Measurements from ENCODE around the gene MEGF6.

Gene MEGF6

DNA sequence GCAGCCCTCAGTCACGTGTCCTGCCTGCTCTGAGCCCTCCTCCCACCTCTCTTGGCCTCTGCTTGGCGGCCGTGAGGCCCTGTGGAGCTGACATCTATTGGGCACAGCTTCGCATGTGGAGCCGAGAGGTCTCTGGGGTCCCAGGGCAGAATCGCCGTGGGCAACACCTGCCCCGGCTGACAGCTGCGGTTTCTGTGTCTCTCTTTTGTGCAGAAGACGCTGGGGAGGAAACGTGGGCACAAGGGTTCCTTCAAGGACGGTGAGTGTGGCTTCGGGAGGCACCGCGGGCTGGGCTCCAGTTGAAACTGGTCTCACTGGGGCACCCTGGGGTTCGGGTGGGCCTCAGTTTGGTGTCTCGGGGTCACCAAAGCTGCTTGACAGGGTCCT is 145.4 kb downstream of the MEGF6 start:
- no peak for DNase-seq

DNA sequence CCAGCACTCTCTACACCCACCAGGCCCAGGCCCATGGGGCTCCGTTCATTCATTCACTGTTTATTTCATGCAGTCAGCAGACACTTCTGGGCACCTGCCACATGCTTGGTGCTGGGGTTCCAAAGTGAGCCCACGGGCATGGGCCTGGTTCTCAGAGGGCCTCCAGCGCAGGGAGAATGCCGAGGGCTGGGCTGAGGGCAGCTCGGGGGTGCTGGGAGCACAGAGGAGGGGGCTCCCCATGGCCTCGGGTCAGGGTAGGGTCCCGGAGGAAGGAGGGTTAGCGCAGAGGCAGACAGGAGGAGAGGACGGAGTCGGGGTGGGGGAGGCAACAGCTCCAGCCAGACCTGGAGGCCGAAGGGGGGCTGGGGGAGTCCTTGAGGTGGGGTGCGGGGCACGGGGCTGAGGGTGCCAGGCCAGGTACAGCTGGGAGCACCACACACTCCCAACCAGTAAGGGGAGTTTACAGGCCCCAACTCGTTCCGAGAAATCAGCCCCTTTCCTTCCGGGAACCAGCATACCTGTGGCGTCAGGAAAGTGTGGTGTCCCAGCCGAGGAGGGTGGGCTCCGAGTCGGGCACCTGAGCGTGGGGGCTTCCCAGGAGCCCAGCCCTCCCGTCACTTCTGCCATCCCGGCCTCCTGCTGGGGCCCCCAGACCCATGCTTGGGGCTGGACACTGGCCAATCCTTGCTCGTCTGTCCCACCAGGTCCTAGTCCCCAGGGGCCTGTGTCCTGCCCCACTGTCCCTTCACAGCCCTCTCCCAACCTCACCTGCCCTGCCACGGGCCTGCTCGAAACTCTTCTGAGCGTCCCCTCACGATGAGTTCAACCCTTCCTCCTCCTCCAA is 146.0 kb downstream of the MEGF6 start:
- DNase-seq = no peak

DNA sequence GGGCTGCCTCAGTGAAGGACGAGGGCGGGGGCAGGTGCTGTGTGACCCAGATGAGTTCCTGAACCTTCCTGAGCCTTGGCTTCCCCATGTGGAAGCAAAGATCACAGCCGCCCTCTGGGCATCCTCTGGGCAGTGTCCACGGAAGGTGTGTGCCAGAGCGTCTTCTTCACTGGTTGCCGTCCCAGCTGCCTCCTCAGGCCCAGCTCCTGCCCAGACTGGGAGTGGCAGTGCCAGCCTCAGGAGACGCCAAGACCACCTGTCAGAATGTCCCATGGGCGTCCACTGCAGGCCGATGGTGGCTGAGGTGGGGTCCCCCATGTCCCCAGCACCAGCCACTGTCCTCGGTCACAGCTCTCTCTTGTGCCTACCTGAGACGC is 146.7 kb downstream of the MEGF6 start:
- no peak for DNase-seq

DNA sequence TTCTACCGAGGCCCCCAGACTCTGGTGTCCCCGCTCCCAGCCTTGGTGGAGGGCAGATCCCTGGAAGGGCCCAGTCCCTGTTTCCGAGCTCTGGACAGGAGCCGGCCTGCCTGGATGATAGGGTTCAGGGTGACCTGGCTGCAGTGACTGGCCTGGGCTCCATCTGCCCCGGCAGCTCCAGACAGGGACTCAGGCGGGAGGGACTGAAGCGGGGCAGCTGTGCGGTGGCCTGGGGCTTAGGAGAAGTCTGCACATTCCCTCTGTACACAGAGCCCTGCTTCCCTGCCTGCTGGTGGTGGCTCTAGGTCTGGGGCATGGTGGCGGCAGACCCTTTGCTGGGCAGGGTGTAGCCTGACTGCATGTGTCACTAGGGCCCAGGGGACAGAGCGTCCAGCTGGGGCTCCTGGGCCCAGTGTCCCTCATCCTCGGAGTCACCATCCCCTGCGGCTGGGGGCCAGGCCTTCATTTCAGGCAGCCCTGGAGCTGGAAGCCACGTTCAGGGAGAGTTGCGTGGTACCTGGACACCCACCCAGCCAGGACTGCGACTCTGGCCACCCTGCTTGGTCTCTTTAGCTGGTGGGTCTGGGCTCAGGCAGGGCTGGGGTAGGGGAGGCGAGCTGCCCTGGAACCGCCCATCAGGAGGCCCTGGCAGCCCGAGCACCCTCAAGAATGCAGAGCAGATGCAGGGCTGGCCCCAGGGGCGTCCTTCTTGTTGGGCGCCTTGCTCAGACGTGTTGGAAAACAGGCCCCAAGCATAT is 147.2 kb downstream of the MEGF6 start:
- no peak for DNase-seq

GRCh38 chr1:3463408-3463863 is 147.9 kb downstream of the MEGF6 start:
- no peak for DNase-seq

- DNase-seq = no peak
These were observed 148.3 kb downstream of the MEGF6 start for GRCh38 chr1:3463013-3463385.

GRCh38 chr1:3462356-3463012 is 148.8 kb downstream of the MEGF6 start:
- DNase-seq = no peak

DNA sequence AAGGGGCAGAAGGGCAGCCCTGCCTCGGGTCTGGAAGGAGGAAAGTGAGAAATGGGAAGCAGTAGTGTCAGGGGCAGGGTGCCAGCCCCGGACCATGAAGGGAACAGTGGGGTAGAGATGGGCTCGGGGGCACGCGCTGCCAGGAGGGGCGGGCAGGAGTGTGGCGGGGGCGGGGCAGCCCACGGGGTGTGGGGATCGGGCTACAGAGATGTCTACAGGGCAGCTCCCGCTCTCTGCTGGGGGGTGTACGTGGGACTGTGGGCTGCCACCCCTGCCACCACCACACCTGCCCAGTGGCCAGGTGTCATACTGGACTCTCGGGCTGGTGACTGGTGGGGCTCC is 149.4 kb downstream of the MEGF6 start:
- no peak for DNase-seq

GRCh38 chr1:3461238-3461933 is 149.9 kb downstream of the MEGF6 start:
- no peak for DNase-seq

DNA sequence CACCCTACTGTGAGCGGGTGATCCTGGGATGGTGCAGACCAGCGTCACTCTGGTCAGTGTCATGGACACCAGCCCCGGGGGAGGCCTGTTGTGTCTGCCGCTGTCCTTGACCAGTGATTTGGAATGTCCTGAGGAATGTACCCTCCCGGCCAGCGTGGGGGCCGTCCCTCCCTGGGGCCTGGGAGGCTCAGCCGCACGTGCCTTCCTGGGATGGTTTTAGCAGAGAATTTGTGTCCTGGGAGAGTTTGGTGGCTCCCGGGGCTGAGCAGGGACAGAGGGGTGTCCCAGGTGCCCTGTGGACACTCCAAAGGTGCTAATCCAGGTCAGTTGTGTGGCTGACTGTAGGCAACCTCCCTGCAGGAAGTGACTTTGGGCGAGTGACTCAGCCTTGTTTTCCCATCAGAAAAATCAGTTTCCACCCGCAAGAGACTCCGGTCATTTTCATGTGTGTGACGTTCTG is 150.6 kb downstream of the MEGF6 start:
- DNase-seq = no peak

DNA sequence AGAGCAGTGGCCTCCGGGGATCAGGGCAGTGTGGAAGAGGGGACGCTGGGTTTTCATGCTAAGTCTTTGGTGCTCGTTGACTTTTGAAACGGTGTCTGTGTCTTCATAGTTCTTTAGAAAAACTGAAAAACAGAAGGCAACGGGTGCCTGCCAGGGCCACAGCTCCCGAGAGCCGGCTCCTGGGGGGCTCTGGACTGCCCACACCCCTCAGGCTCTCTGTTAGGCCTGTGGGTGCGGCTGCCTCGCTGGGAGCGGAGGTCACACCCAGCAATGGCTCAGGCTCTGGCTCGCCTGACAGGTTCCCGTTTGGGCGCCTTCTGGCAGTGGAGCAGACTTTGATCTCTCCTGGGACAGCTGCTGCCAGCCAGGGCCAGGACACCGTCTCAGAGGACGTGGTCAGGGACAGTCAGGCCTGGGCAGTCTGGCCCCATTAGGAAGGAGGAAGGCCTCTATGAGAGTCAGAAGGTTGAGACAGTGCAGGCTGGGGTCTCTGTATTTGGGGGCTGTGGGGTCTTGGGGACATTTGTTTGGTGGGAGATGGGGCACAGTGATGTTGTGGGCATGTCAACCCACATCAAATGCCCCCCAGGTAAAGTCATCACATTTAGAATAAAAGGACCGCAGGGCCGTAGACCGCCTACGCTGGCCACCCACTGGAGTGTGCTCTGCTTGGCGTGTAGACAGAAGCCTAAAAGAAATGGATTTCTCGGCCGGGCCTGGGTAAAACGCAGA is 151.2 kb downstream of the MEGF6 start:
- DNase-seq = no peak

- DNase-seq = no peak
These were observed 152.0 kb downstream of the MEGF6 start for GRCh38 chr1:3459051-3459908.

- no peak for DNase-seq
These were observed 153.1 kb downstream of the MEGF6 start for GRCh38 chr1:3457910-3458883.

GRCh38 chr1:3456964-3457909 is 154.1 kb downstream of the MEGF6 start:
- DNase-seq = no peak

- DNase-seq = no peak
These were observed 154.8 kb downstream of the MEGF6 start for GRCh38 chr1:3456449-3456963.

GRCh38 chr1:3455670-3456448 is 155.4 kb downstream of the MEGF6 start:
- no peak for DNase-seq

DNA sequence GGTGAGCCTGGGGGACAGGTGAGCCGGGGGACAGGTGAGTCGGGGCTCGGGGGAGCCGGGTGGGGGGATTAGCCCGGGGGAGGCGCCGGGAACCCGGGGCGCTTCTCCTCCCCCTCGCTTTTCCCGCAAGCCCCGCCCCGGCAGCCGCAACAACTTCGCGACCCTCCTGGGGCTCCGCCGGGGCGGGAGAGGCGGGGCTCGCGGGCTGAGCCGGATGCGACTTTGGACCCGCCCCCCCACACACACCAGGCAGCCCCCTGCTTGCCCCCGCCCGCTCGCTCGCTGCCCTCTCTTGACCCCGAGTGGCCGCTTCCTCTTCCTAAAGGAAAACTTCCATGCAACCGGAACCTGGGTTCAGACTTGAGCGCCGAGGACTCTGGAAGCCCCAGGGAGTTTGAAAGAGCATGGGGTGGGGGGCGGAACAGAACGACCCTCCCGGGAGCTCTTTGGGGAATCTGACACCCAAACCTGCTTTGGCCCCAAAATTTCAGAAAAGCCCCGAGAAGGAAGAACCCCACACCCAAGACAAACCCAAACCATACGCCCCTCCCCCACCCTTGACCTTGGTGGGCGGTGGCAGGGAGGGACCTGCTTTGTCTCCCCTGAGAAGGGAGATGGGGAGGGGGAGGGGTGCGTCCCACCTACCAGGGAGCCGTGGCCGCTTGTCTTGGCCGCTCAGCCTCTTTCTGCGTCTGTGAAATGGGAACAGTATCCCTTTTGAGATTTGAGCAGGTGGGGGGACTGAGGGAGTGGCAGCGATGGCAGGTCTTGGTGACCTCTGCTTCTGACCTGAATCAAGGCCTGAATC is 156.3 kb downstream of the MEGF6 start:
- DNase-seq = no peak

All from NCI-H1436 treated with DMSO at 0.1 percent for 48 hours (cell line).